ENCODE measurements around the gene THYN1.

THYN1 gene

GRCh38 chr11:134248910-134249480 is 4.2 kb downstream of the THYN1 start:
- Histone ChIP-seq H3K9ac (no peak overlapping the region), H3K4me1 (peaks cover 6% of the 10 kb centered on the region), H3K27me3 (ENCODE audit: control insufficient read depth, insufficient read depth, low read length) (no peaks in the 10 kb centered on the region), H3K4me3 (ENCODE audit: low read depth, low read length) (no peak overlapping the region), H3K36me3 (ENCODE audit: control insufficient read depth, insufficient read depth, low read length) (no peaks in the 10 kb centered on the region), H3K27ac (no peak overlapping the region), H3K4me2 (ENCODE audit: low read length) (no peak overlapping the region), H3K79me2 (no peaks in the 10 kb centered on the region), H2AFZ (no peak overlapping the region), H3K9me3 (ENCODE audit: control insufficient read depth, low read length) (no peaks in the 10 kb centered on the region)
- TF ChIP-seq, protein P1, sequence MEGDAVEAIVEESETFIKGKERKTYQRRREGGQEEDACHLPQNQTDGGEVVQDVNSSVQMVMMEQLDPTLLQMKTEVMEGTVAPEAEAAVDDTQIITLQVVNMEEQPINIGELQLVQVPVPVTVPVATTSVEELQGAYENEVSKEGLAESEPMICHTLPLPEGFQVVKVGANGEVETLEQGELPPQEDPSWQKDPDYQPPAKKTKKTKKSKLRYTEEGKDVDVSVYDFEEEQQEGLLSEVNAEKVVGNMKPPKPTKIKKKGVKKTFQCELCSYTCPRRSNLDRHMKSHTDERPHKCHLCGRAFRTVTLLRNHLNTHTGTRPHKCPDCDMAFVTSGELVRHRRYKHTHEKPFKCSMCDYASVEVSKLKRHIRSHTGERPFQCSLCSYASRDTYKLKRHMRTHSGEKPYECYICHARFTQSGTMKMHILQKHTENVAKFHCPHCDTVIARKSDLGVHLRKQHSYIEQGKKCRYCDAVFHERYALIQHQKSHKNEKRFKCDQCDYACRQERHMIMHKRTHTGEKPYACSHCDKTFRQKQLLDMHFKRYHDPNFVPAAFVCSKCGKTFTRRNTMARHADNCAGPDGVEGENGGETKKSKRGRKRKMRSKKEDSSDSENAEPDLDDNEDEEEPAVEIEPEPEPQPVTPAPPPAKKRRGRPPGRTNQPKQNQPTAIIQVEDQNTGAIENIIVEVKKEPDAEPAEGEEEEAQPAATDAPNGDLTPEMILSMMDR (IDR thresholded peaks at IDR 0.05), result no peak

GRCh38 chr11:134246678-134247077 is 6.5 kb downstream of the THYN1 start:
- TF ChIP-seq, protein P1 (IDR thresholded peaks at IDR 0.05), result no peak
- Histone ChIP-seq H3K27me3 (ENCODE audit: control insufficient read depth, insufficient read depth, low read length) (no peaks in the 10 kb centered on the region), H3K36me3 (ENCODE audit: control insufficient read depth, insufficient read depth, low read length) (no peaks in the 10 kb centered on the region), H3K9ac (no peak overlapping the region), H3K27ac (no peak overlapping the region), H3K4me2 (ENCODE audit: low read length) (no peak overlapping the region), H3K4me1 (no peaks in the 10 kb centered on the region), H2AFZ (no peak overlapping the region), H3K79me2 (no peaks in the 10 kb centered on the region), H3K4me3 (ENCODE audit: low read depth, low read length) (no peak overlapping the region), H3K9me3 (ENCODE audit: control insufficient read depth, low read length) (no peaks in the 10 kb centered on the region)

DNA sequence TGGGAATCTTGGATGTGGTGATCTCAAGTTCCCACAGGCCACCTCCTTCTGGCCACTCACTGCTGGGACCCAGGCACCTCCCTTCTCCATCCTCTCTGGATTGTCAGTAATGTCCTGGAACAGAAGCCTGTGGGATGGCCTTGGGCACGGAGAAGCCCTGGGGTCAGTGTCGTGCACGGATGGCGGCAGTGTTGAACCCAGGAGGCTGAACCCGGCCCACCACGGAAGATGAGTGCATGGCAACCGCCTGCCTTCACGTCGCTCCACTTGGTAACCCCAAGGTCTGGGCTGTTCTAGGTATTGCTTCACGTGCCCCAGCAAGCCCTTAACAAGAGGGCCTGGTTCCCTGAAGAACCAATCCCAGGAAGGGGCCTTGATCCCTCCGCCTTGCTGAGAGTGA is 7.1 kb downstream of the THYN1 start:
- TF ChIP-seq, protein P1 (IDR thresholded peaks at IDR 0.05), result no peak
- Histone ChIP-seq H3K36me3 (ENCODE audit: control insufficient read depth, insufficient read depth, low read length) (no peaks in the 10 kb centered on the region), H3K27ac (no peak overlapping the region), H3K79me2 (no peaks in the 10 kb centered on the region), H3K9me3 (ENCODE audit: control insufficient read depth, low read length) (no peaks in the 10 kb centered on the region), H2AFZ (no peak overlapping the region), H3K9ac (no peak overlapping the region), H3K4me3 (ENCODE audit: low read depth, low read length) (no peak overlapping the region), H3K4me2 (ENCODE audit: low read length) (no peak overlapping the region), H3K27me3 (ENCODE audit: control insufficient read depth, insufficient read depth, low read length) (no peaks in the 10 kb centered on the region), H3K4me1 (no peaks in the 10 kb centered on the region)

DNA sequence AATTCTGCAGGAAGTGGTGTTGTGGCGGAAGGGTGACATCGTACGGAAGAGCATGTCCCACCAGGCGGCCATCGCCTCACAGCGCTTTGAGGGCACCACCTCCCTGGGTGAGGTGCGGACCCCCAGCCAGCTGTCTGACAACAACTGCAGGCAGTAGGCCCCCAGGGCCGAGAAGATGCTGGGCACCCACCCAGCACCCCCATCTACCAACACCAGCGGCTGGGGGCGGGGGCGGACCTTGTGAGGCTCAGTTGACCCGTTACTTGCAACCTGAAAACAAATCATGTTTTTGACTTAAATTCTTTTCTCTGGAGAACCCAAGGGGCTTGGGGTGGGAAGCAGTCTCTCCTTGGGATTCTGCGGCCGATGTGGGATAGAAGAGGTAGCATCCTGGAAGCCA is 7.7 kb downstream of the THYN1 start:
- H3K4me3 ChIP-seq (ENCODE audit: low read depth, low read length), result no peak overlapping the region
- TF ChIP-seq, protein P1 (IDR thresholded peaks at IDR 0.05), result no peak
- H3K27ac ChIP-seq, result no peak overlapping the region
- no peaks in the 10 kb centered on the region for H3K36me3 ChIP-seq (ENCODE audit: control insufficient read depth, insufficient read depth, low read length)
- no peaks in the 10 kb centered on the region for H3K79me2 ChIP-seq
- no peaks in the 10 kb centered on the region for H3K9me3 ChIP-seq (ENCODE audit: control insufficient read depth, low read length)
- H2AFZ ChIP-seq, result no peak overlapping the region
- no peaks in the 10 kb centered on the region for H3K27me3 ChIP-seq (ENCODE audit: control insufficient read depth, insufficient read depth, low read length)
- H3K9ac ChIP-seq, result no peak overlapping the region
- no peaks in the 10 kb centered on the region for H3K4me1 ChIP-seq
- no peak overlapping the region for H3K4me2 ChIP-seq (ENCODE audit: low read length)

DNA sequence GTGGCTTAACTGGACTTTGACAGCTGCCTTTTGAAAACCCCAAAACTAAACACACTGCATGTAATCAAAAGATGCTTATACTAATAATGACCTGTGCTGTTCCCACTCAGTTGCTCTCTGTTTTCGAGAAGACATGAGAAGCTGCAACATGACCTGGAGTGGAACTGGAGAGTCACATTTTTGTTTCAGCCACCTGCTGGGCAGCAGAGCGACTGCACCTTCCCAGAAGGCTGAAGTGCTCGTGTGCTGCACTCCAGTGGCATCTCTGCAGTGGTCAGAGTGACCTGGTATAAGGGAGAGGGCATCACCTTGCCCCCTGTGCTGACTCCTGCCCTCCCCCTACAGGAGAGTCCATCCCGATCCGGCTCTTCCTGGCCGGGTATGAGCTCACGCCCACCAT is 8.6 kb downstream of the THYN1 start:
- Histone ChIP-seq H3K27me3 (ENCODE audit: control insufficient read depth, insufficient read depth, low read length) (no peaks in the 10 kb centered on the region), H2AFZ (no peak overlapping the region), H3K27ac (no peak overlapping the region), H3K4me2 (ENCODE audit: low read length) (no peak overlapping the region), H3K36me3 (ENCODE audit: control insufficient read depth, insufficient read depth, low read length) (no peaks in the 10 kb centered on the region), H3K4me3 (ENCODE audit: low read depth, low read length) (no peak overlapping the region), H3K4me1 (no peaks in the 10 kb centered on the region), H3K9ac (no peak overlapping the region), H3K79me2 (no peaks in the 10 kb centered on the region), H3K9me3 (ENCODE audit: control insufficient read depth, low read length) (no peaks in the 10 kb centered on the region)
- TF ChIP-seq, protein P1 (IDR thresholded peaks at IDR 0.05), result peak; percentile 47
